C4-2B (cell line): ENCODE data around the gene CCDC15.

Experiments
- CTCF ChIP-seq: fragments of 450-650 bp; conservative IDR thresholded peaks from 2 replicates; pipeline ENCODE4 v1.5.1; 2017; ENCODE audit warnings: mild to moderate bottlenecking
- ZFX ChIP-seq: fragments of 450-650 bp; IDR thresholded peaks from 2 replicates; pipeline ENCODE4 v1.6.1; 2017

- TF ChIP-seq CTCF, result 0 out of 2 replicates have a peak, but pooled peaks have one; percentile 19
- TF ChIP-seq ZFX, result no peak
Measured at GRCh38 chr11:124934862-124935547, 19.0 kb upstream of the CCDC15 start.
